GM18511 (cell line): Measurements from ENCODE around the gene SMAD5.

ENCODE experiments used
- ATAC-seq: cut with Tn5 transposase; IDR thresholded peaks from one replicate; pipeline ENCODE4 v1.9.1; 2021; ENCODE audit warnings: mild to moderate bottlenecking, moderate library complexity; ENCODE audit not compliant: unreplicated experiment

SMAD5 gene

GRCh38 chr5:136194576-136194975 is 61.9 kb downstream of the SMAD5 start:
- no peak for ATAC-seq

- ATAC-seq, result no peak
These were observed 63.6 kb downstream of the SMAD5 start for GRCh38 chr5:136195971-136196820.

- no peak for ATAC-seq
These were observed 65.0 kb downstream of the SMAD5 start for GRCh38 chr5:136197462-136198142.

GRCh38 chr5:136198453-136198852 is 65.8 kb downstream of the SMAD5 start:
- no peak for ATAC-seq

GRCh38 chr5:136199408-136199807 is 66.8 kb downstream of the SMAD5 start:
- ATAC-seq, result no peak

GRCh38 chr5:136200130-136200529 is 67.5 kb downstream of the SMAD5 start:
- ATAC-seq, result no peak

GRCh38 chr5:136200761-136201160 is 68.1 kb downstream of the SMAD5 start:
- no peak for ATAC-seq

- no peak for ATAC-seq
These were observed 69.2 kb downstream of the SMAD5 start for GRCh38 chr5:136201870-136202269.

GRCh38 chr5:136202469-136203205 is 70.0 kb downstream of the SMAD5 start:
- no peak for ATAC-seq

GRCh38 chr5:136203303-136203922 is 70.8 kb downstream of the SMAD5 start:
- ATAC-seq, result no peak

GRCh38 chr5:136205061-136205702 is 72.5 kb downstream of the SMAD5 start:
- ATAC-seq, result no peak

- no peak for ATAC-seq
These were observed 73.3 kb downstream of the SMAD5 start for GRCh38 chr5:136205941-136206340.

- ATAC-seq, result no peak
These were observed 73.7 kb downstream of the SMAD5 start for GRCh38 chr5:136206361-136206760.

GRCh38 chr5:136207631-136208030 is 75.0 kb downstream of the SMAD5 start:
- no peak for ATAC-seq

- no peak for ATAC-seq
These were observed 76.3 kb downstream of the SMAD5 start for GRCh38 chr5:136208916-136209315.

GRCh38 chr5:136209346-136209910 is 76.8 kb downstream of the SMAD5 start:
- no peak for ATAC-seq

- no peak for ATAC-seq
These were observed 77.6 kb downstream of the SMAD5 start for GRCh38 chr5:136210259-136210658.

- ATAC-seq, result no peak
These were observed 78.8 kb downstream of the SMAD5 start for GRCh38 chr5:136211282-136212040.

- ATAC-seq, result peak; percentile 56
These were observed 79.6 kb downstream of the SMAD5 start for GRCh38 chr5:136212252-136212721.
